Neural cell (in vitro differentiated cells): ENCODE results near the gene FCGBP.

Source experiments
- CTCF ChIP-seq: fragments of 450-650 bp; IDR thresholded peaks from 2 replicates; pipeline ENCODE4 v1.5.1; 2014; ENCODE audit warnings: antibody characterized with exemption, mild to moderate bottlenecking, moderate library complexity; ENCODE audit not compliant: poor library complexity, severe bottlenecking
- EP300 ChIP-seq: fragments of 450-650 bp; conservative IDR thresholded peaks from 2 replicates; pipeline ENCODE4 v1.6.1; 2014; ENCODE audit warnings: antibody characterized with exemption, mild to moderate bottlenecking, moderate library complexity; ENCODE audit not compliant: poor library complexity, severe bottlenecking
- EZH2 ChIP-seq: fragments of 200-600, 300-800 bp; shearing (Covaris generic), sonication (generic); IDR thresholded peaks from 2 replicates; pipeline ENCODE4 v1.6.1; 2014; ENCODE audit warnings: antibody characterized with exemption, low read length, borderline replicate concordance, mild to moderate bottlenecking; ENCODE audit not compliant: insufficient read depth, poor library complexity, severe bottlenecking
- MXI1 ChIP-seq: fragments of 450-650 bp; conservative IDR thresholded peaks from 2 replicates; pipeline ENCODE4 v1.6.1; 2014; ENCODE audit warnings: antibody characterized with exemption, mild to moderate bottlenecking; ENCODE audit not compliant: poor library complexity, severe bottlenecking
- POLR2AphosphoS5 ChIP-seq: IDR thresholded peaks from 2 replicates; pipeline ENCODE4 v1.6.1; 2012
- SMC3 ChIP-seq: fragments of 450-650 bp; conservative IDR thresholded peaks from 2 replicates; pipeline ENCODE4 v1.6.1; 2014; ENCODE audit warnings: antibody characterized with exemption, mild to moderate bottlenecking, moderate library complexity; ENCODE audit not compliant: poor library complexity
- TAF1 ChIP-seq: IDR thresholded peaks from 2 replicates; pipeline ENCODE4 v1.6.1; 2012; ENCODE audit warnings: low read depth
- TF ChIP-seq, protein P1 (sequence below): IDR thresholded peaks from 2 replicates; pipeline ENCODE4 v1.6.1; 2012; ENCODE audit warnings: borderline replicate concordance

GRCh38 chr19:39969266-39969665 is 34.8 kb upstream of the FCGBP start:
- TF ChIP-seq POLR2AphosphoS5, result no peak
- TF ChIP-seq CTCF, result no peak
- TF ChIP-seq, protein P1, sequence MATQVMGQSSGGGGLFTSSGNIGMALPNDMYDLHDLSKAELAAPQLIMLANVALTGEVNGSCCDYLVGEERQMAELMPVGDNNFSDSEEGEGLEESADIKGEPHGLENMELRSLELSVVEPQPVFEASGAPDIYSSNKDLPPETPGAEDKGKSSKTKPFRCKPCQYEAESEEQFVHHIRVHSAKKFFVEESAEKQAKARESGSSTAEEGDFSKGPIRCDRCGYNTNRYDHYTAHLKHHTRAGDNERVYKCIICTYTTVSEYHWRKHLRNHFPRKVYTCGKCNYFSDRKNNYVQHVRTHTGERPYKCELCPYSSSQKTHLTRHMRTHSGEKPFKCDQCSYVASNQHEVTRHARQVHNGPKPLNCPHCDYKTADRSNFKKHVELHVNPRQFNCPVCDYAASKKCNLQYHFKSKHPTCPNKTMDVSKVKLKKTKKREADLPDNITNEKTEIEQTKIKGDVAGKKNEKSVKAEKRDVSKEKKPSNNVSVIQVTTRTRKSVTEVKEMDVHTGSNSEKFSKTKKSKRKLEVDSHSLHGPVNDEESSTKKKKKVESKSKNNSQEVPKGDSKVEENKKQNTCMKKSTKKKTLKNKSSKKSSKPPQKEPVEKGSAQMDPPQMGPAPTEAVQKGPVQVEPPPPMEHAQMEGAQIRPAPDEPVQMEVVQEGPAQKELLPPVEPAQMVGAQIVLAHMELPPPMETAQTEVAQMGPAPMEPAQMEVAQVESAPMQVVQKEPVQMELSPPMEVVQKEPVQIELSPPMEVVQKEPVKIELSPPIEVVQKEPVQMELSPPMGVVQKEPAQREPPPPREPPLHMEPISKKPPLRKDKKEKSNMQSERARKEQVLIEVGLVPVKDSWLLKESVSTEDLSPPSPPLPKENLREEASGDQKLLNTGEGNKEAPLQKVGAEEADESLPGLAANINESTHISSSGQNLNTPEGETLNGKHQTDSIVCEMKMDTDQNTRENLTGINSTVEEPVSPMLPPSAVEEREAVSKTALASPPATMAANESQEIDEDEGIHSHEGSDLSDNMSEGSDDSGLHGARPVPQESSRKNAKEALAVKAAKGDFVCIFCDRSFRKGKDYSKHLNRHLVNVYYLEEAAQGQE, result no peak
- TF ChIP-seq EZH2, result no peak
- no peak for TF ChIP-seq EP300
- no peak for TF ChIP-seq MXI1
- no peak for TF ChIP-seq SMC3
- TF ChIP-seq TAF1, result no peak
